ENCODE measurements around the gene VPS25.
"Not testable (repeated sequence)": the region's sequence is repeated elsewhere in the genome, so short reads cannot be mapped to it uniquely, and the experiment has no call there.

The VPS25 gene

DNA sequence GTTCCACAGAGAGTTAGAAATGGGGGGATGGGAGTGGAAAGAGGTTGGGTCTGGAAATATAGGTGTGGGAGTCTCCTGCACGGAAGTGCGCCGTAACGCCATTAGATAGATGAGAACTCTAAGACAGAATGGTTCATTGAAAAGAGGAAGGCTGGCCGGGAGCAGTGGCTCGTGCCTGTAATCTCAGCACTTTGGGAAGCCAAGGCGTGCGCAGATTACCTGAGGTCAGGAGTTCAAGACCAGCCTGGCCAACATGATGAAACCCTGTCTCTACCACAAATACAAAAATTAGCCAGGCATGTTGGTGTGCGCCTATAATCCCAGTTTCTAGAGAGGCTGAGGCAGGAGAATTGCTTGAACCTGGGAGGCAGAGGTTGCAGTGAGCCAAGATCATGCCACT, 5.2 kb upstream of the VPS25 start:
- not testable (repeated sequence) for FAIRE-seq; DNase-seq (ENCODE audit: low spot score)

DNA sequence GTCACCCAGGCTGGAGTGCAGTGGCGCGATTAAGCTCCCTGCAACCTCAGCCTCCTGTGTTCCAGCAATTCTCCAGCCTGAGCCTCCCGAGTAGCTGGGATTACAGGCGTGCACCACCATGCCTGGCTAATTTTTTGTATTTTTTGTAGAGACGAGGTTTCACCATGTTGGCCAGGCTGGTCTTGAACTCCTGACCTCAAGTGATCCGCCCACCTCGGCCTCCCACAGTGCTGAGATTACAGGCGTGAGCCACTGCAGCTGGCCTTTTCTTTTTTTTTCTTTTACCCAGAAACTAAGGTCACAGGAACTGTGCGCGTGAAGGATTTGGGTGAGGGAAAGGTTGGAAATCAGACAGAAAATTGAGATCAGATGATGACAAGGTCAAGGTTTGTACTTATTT, 3.3 kb upstream of the VPS25 start:
- not testable (repeated sequence) for FAIRE-seq

DNA sequence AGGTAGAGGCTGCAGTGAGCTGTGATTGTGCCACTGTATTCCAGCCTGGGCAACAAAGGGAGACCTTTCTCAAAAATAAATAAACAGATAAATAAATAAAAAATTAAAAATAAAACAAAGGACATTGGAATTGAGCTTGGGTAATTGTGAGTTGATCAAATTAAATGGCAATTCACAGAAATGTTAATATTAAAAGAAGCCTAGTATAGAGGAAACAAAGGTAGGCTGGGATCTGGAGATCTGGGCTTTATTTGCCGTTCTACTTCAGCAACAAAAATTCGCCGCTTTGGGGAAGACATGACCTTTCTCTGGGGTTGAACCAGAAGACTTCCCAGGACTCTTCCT, 332 bp upstream of the VPS25 start:
- no peak for FAIRE-seq
- DNase-seq (ENCODE audit: low spot score): no peak

More for the DNA sequence above, 3.3 kb upstream of the VPS25 start:
- not testable (repeated sequence) for DNase-seq (ENCODE audit: low spot score)

DNA sequence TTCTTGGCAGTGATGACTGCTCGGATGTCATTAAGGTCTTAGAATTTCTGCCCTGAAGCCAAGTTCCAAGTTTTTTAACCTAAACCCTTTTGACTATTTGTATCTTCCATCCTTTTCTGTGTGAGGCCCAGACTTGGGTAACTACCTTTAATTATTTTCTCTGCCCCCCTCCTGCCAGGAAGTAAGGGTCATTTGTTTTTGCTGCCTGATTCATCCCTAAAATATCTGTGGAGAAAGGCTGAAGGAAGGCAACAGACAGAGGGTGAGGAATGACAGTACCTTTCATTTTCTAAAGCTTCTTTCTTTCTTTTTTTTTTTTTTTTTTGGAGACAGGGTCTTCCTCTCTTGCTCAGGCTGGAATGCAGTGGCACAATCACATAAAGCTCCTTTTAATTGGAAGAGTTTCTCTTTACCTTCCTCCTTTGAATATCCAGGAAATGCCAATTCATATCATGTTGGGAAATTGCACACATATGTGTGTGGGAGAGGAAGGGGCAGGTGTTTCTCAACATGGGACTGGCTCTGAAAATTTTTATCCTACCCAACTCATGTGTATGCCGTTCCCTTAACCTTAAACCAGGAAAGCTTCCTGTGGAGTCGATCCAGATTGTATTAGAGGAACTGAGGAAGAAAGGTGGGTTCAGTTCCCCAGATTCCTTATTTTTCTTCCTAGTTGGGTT, 957 bp downstream of the VPS25 start:
- FAIRE-seq (no peak), DNase-seq (ENCODE audit: low spot score) (no peak)

DNA sequence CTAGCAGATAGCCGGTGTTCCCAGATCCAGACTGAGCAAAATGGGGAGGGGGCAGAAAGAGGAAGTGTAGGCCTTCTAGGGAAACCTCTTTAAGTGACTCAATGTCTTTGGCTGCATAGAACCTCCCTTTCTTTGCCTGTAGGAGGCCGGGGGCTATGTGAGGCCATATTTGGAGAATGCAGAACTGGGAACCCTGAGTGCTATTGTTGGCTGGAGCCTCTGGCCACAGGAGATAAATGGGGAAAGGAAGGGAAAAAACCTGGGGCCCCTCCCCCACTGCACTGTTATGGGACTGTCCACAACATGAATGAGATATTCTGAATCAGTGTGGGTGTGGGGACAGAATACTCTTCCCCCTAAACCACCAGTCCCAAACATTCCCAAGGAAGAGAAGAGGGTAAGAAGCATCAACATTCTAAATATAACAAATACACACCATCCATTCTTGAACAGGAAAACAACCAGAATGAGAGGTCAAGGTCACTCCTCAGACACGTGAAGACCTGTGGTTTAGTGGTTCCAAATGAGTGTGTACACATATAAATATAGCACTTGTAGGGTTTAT, 2.4 kb downstream of the VPS25 start:
- DNase-seq (ENCODE audit: low spot score) (no peak), FAIRE-seq (no peak)

DNA sequence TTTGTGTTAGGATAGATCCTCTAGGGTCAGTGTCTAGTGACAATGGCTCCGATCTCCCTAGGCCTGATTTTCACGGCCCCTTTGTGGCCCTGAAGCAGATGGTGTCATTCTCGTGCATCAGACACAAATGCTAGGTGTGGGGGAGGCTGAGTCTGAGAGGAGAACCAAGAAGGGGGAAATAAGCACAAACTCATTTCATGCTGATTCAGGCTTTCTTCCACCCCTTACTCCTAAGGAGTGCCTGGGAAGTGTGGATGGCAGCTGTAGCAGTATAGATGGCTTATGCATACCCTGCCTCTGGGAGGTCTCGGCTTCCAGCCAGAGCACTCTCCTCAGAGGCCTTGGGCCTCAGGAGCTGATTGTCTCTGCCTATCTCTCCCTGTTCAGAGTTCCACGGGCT, 5.3 kb downstream of the VPS25 start:
- no peak for FAIRE-seq
- DNase-seq (ENCODE audit: low spot score): no peak

DNA sequence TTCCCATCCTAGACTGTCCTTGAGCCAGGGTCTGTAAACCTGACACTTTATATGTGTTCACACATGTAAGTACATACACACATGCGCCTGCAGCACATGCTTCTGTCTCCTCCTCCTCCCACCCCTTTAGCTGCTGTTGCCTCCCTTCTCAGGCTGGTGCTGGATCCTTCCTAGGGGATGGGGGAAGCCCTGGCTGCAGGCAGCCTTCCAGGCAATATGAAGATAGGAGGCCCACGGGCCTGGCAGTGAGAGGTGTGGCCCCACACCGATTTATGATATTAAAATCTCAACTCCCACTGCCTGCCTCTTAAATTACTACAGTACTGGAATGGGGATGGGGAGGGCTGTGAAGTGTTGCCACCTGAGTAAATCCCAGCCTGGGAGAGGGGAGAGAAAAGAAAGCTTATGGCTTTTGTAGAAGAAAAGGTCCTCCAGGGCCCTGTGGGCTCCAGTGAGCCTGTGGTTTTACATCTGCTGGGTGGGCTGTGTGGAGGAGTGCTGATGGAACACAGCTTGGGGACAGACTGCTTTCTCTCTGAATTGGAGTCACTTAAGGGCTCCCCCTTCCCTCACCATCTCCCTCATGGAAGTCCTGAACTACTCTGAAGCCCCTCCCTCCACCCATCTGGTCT, 6.2 kb downstream of the VPS25 start:
- FAIRE-seq (no peak), DNase-seq (ENCODE audit: low spot score) (no peak)

DNA sequence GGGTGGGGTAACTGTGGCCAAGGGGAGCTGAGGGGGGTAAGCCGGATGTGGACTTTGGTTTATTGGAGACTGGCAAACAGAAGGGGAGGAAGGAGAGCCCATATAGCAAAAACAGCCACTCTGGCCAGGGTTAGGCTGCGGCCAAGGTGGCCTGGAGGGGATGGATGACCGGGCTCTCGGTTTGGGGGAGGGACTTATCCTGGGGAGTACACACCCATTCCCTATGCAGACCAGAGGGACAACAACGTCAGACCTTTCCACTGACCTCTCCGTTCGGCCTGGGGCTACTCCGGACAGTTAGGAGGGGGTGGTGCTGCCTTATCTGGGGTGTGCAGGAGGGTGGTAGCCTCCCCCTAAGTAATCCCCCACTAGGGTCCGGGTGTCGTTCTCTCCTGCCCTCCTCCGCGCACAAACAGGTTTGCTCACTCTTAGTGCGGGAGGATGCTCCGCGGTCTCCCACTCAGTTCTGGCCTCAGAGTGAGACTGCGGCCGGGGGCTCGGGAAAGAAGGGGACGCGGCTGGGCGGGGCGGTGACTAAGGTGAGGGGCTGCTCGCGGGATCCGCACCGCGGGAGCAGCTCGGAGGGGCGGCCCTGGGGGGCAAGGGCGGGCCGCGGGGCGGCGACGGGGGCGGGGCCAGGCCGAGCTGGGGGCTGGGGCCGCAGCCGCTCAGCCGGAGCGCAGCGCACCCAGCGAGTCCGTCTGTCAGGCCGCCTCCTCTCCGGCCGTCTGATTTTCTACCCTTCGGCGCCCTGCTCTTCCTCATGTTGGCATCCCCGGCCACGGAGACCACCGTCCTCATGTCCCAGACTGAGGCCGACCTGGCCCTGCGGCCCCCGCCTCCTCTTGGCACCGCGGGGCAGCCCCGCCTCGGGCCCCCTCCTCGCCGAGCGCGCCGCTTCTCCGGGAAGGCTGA, 6.9 kb downstream of the VPS25 start, which contains the start of gene WNK4:
Gene WNK4 (plus strand): TSS at position 675 of the 915 bp plus-strand sequence. CDS start 89 bp downstream, at position 764.
- no peak for DNase-seq (ENCODE audit: low spot score)
- no peak for FAIRE-seq

DNA sequence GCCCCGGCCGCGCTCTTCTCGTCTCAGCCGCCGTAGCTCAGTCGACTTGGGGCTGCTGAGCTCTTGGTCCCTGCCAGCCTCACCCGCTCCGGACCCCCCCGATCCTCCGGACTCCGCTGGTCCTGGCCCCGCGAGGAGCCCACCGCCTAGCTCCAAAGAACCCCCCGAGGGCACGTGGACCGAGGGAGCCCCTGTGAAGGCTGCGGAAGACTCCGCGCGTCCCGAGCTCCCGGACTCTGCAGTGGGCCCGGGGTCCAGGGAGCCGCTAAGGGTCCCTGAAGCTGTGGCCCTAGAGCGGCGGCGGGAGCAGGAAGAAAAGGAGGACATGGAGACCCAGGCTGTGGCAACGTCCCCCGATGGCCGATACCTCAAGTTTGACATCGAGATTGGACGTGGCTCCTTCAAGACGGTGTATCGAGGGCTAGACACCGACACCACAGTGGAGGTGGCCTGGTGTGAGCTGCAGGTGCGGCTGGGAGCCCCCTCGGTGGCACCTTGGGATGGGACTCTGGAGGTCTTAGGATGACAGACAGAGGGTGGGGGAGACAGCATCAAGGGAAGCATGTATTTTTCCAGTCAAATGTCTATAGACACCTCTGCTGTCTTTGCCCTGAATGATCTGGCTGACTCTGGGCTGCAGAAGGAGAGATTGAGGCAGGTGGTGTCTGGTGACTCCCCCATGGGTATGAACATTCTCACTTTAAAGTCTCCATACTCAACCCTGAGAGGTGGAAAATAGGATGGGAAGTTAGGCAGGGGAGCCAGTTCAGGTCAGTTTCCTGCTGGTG, 7.8 kb downstream of the VPS25 start:
- FAIRE-seq: no peak

DNA sequence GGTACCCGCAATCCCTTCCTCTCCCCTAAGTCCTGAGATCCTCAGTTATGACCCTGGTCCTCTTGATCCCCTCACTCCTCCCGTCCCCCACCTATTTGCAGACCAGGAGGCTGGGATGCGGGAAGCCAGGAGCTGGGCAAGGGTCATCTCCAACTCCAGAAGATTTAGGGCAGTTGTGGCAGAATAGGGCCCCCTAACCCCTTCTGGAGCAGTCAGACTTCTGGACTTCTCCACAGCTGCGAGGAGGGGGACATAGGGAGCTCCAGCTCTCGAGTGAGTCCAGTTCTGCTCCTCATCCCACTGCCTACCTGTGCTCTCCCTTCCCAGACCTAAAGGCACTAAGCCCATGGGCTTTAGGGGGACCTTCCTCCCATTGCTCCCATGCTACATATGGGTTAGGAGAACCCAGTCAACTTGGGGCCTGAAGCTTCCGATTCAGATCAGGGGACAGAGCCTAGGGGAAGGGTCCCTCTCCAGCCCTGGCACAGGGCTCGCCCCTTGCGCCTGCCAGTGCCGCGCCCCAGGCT, 8.5 kb downstream of the VPS25 start:
- no peak for FAIRE-seq
- no peak for DNase-seq (ENCODE audit: low spot score)

More for the DNA sequence above, 7.8 kb downstream of the VPS25 start:
- DNase-seq (ENCODE audit: low spot score): no peak

DNA sequence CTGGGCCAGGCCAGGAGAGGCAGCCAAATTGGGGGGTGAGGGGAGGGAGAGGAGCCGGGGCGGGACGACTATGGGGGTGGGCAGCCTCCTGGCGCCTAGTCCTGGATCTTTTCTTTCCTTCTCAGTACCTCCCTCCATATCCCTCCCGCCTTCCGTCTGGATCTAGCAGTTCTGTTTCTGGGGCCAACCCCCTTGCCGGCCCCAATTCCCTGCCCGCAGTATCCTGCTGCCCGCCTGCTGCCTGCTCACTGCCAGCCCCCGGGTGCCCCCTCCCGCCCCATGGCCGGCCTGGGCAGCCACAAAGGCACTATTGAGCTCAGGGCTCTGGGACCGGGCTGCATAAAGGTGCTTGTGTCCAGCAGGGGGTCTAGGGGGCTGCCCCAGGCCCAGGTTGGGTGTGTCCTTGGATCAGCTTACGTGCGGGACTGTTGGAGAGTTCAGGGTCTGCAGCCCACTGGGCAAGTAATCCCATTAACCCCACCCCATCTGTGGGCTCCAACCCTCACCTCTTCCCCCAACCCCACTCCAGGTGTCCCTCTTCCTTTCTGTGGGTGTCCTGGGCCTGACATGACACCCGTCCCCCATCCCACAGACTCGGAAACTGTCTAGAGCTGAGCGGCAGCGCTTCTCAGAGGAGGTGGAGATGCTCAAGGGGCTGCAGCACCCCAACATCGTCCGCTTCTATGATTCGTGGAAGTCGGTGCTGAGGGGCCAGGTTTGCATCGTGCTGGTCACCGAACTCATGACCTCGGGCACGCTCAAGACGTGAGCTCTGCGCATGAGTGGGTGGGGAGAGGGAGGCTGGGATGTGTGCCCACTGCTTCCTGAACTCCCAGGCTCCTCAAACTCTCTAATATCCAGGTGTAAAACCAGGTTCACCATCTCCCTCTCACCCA, 9.2 kb downstream of the VPS25 start:
- FAIRE-seq: no peak
- DNase-seq (ENCODE audit: low spot score): no peak

DNA sequence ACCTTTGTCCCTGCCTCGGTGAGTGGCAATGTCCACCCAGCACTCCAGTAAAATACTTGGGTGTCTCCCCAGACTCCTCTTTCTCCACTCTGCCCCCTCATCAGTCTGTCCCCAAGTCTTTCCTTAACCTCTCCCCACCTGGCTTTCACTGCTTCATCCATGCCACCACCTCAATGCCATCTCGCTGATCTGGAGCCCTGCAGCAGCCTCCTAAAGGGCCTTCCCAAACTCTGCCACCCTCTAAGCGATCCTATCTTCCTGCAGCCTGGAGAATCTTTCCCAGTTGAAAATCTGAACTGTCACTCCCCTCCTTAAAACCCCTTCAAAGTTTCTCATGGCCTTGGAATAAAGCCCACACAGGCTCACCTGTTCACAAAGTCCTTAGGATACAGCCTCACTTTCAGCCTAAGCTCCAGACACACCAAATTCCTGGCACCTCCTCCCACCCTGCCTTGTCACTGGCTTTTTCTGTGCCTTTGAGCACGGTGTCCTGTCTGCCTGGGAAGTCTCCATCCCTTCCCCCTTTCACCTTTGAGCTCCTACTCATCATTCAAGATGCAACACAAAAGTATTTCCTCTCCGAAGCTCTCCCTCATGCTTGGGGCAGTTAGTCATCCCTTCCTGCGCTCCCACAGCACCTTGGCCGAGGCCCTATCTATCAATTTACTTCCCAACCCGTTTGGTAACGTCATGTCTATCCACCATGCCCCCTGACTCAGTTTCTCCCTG, 10.0 kb downstream of the VPS25 start:
- FAIRE-seq: no peak
- DNase-seq (ENCODE audit: low spot score): peak; percentile 56

DNA sequence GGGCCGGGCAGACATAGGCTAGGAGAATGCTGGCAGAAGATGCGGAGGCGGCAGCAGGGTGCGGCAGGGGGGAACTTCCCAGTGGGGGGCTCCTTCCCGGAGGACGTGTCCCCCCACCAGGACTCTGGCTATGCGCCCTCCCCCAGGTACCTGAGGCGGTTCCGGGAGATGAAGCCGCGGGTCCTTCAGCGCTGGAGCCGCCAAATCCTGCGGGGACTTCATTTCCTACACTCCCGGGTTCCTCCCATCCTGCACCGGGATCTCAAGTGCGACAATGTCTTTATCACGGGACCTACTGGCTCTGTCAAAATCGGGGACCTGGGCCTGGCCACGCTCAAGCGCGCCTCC, 10.5 kb downstream of the VPS25 start:
- DNase-seq (ENCODE audit: low spot score) (no peak), FAIRE-seq (no peak)

DNA sequence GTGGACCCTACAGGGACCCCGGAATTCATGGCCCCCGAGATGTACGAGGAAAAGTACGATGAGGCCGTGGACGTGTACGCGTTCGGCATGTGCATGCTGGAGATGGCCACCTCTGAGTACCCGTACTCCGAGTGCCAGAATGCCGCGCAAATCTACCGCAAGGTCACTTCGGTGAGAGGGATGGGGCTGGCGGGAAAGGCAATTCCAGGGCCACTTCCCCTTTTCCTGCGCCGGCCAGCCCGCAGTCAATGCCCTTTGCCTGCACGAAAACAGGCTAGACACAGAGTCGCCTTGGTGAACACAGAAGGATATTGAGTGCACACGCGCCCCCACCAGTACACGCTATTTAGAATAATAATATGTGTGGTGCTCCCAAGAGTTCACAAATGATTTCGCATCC, 11.2 kb downstream of the VPS25 start:
- no peak for FAIRE-seq

DNA sequence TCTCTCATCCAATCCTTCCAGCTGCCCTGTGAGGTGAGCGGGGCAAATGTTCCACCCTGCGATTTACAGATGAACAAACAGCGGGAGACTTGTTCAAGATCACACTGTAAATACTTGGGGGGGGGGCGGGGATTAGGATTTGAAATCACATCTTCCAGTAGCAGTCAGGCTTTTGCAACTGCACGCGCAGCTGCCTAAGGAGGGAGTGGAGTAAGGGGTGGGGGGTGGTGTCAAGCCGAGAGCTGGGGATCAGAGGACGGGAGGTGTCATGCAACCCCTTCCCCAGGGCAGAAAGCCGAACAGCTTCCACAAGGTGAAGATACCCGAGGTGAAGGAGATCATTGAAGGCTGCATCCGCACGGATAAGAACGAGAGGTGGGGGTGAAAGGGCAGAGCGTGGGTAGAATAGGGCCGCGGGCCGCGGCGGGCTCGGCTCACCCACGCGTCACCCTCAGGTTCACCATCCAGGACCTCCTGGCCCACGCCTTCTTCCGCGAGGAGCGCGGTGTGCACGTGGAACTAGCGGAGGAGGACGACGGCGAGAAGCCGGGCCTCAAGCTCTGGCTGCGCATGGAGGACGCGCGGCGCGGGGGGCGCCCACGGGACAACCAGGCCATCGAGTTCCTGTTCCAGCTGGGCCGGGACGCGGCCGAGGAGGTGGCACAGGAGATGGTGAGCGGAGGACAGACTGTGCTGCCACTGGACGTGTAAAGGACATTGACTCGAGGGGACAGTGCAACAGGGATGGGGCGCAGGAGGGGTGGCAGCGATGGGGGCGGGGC, 11.8 kb downstream of the VPS25 start:
- FAIRE-seq (no peak), DNase-seq (ENCODE audit: low spot score) (no peak)

More for the DNA sequence above, 11.2 kb downstream of the VPS25 start:
- no peak for DNase-seq (ENCODE audit: low spot score)

DNA sequence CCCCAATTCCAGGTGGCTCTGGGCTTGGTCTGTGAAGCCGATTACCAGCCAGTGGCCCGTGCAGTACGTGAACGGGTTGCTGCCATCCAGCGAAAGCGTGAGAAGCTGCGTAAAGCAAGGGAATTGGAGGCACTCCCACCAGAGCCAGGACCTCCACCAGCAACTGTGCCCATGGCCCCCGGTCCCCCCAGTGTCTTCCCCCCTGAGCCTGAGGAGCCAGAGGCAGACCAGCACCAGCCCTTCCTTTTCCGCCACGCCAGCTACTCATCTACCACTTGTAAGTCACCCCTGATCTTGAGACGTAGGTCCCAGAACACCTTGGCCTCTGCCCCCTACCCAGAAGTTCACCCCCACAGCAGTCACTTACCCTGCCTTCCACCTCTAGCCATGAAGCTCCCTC, 14.0 kb downstream of the VPS25 start:
- DNase-seq (ENCODE audit: low spot score): no peak
- FAIRE-seq: no peak

DNA sequence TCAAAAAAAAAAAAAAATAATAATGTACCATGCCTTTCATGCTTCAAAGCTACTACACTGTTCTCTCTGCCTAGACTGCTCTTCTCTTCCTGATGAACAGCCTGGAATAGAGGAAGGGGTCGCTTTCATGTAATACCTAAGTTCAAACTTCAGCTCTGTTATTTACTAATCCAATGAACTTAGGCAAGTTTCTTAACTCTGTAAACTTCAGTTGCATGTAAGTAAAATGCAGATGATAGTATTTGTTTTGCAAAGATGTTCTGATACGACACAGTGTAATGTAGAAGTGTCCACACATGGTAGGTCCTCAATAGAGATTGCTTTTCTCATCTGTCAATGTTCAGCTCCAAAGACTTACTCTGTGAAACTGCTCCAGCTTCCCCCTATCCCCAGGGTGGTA, 18.7 kb downstream of the VPS25 start:
- no peak for DNase-seq (ENCODE audit: low spot score)
- no peak for FAIRE-seq

DNA sequence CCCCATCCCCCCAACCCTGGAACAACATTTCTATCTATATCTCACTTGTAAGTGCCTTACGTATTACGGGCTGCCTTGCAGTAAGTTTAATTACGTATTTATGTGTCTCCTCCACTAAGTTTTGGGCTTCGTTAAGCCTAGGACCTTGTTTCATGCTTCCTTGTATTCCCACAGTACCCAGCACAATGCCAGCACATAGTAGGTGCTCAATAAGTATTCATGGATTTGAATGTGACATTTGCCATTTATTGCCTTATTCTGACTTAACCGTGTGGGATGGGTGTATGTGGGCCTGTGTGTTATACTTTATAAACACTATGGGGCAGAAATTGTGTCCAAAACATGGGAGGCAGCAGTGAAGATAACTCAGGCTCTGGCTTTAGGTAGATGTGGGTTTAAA, 19.3 kb downstream of the VPS25 start:
- DNase-seq (ENCODE audit: low spot score) (no peak), FAIRE-seq (no peak)

Data from urothelium cell line (cell line).